Endothelial cell of umbilical vein (primary cell): ENCODE data around the gene CTNNA2. TPM values are rescaled to one million over a fixed set of nuclear protein-coding genes. Genes with fewer than 3 reads are reported as not detected.

Source experiments
- BruUV-seq: library from RNA; stranded (reverse); fragments of 400-500 nt; replicated peaks from 2 replicates; lab custom pipeline; 2021; lab: Mats Ljungman, UMichigan
- CTCF ChIA-PET: fragments of 300-600, 350-600 bp; sonication (Branson Sonifier 250); formaldehyde crosslinking; loops from one replicate; lab custom pipeline; 2021; ENCODE audit warnings: antibody characterized with exemption, inconsistent platforms; lab: Charles Lee
- POLR2A ChIA-PET: fragments of 300-600, 350-600 bp; sonication (Branson Sonifier 250); formaldehyde crosslinking; loops from one replicate; lab custom pipeline; 2021; ENCODE audit warnings: antibody characterized with exemption, inconsistent platforms; lab: Charles Lee
- DNase-seq: peaks from one replicate; pipeline ENCODE4 v3.0.0-alpha.2; 2011; ENCODE audit warnings: low read depth, low spot score
- FAIRE-seq: peaks from 2 replicates; lab custom pipeline; 2011; peaks lifted over from hg19 to GRCh38; lab: Jason Lieb, UNC
- H2AFZ ChIP-seq: 2 replicates; pipeline ENCODE4 v1.6.0; 2012; ENCODE audit warnings: low read depth, low read length, control low read depth, inconsistent platforms
- H3K27ac ChIP-seq: 2 replicates; pipeline ENCODE4 v1.5.1; 2011; ENCODE audit warnings: low read depth, mild to moderate bottlenecking, control low read depth, low read length, moderate library complexity; ENCODE audit not compliant: insufficient read depth
- H3K27me3 ChIP-seq, 2 experiments: 2 replicates each; pipeline versions ENCODE4 v1.6.0 to v1.6.1; 2011; ENCODE audit warnings: low read length in 2 of 2, mixed read lengths in 1 of 2; ENCODE audit not compliant: control insufficient read depth in 2 of 2, insufficient read depth in 2 of 2
- H3K36me3 ChIP-seq, 2 experiments: 2 replicates in 1 of 2; 3 replicates in 1 of 2; pipeline ENCODE4 v1.5.1; 2011; ENCODE audit warnings: low read length in 2 of 2, mild to moderate bottlenecking in 1 of 2, moderate library complexity in 1 of 2; ENCODE audit not compliant: control insufficient read depth in 2 of 2, insufficient read depth in 2 of 2; ENCODE audit errors: extremely low read depth in 1 of 2
- H3K4me1 ChIP-seq: 3 replicates; pipeline ENCODE4 v1.5.1; 2011; ENCODE audit warnings: mild to moderate bottlenecking, low read length; ENCODE audit not compliant: control insufficient read depth, insufficient read depth; ENCODE audit errors: extremely low read depth
- H3K4me2 ChIP-seq: 2 replicates; pipeline ENCODE4 v1.6.1; 2011; ENCODE audit warnings: low read length, control low read depth, mixed read lengths; ENCODE audit not compliant: insufficient read depth
- H3K4me3 ChIP-seq, 3 experiments: fragments of 200-600 bp in 1 of 3; sonication (generic), shearing (Covaris generic) in 1 of 3; replicated peaks in 1 of 3; 2 replicates each; pipeline ENCODE4 v1.5.1; 2011 to 2016; ENCODE audit warnings: control low read depth in 3 of 3, low read length in 3 of 3, mild to moderate bottlenecking in 2 of 3, inconsistent platforms in 1 of 3, low read depth in 1 of 3, moderate library complexity in 1 of 3; ENCODE audit not compliant: insufficient read depth in 1 of 3
- H3K79me2 ChIP-seq: 2 replicates; pipeline ENCODE4 v1.6.0; 2012; ENCODE audit warnings: low read length, inconsistent platforms; ENCODE audit not compliant: control insufficient read depth, insufficient read depth
- H3K9ac ChIP-seq: replicated peaks from 2 replicates; pipeline ENCODE3; 2011; ENCODE audit warnings: low read length, control low read depth; ENCODE audit not compliant: insufficient read depth; ENCODE audit errors: extremely low read depth
- H3K9me1 ChIP-seq: replicated peaks from 3 replicates; pipeline ENCODE4 v1.6.0; 2011; ENCODE audit warnings: mild to moderate bottlenecking, low read length; ENCODE audit not compliant: control insufficient read depth, insufficient read depth; ENCODE audit errors: extremely low read depth
- H3K9me3 ChIP-seq: replicated peaks from 2 replicates; pipeline ENCODE4 v1.5.1; 2012; ENCODE audit warnings: low read length, inconsistent platforms; ENCODE audit not compliant: control insufficient read depth, insufficient read depth
- H4K20me1 ChIP-seq: replicated peaks from 2 replicates; pipeline ENCODE3; 2011; ENCODE audit warnings: mild to moderate bottlenecking, low read length; ENCODE audit not compliant: control insufficient read depth, insufficient read depth; ENCODE audit errors: extremely low read depth
- EZH2 ChIP-seq: IDR thresholded peaks from 2 replicates; pipeline ENCODE4 v1.6.1; 2012; ENCODE audit warnings: borderline replicate concordance, low read depth, mild to moderate bottlenecking, moderate library complexity, low read length, inconsistent platforms; ENCODE audit not compliant: severe bottlenecking
- FOS ChIP-seq: IDR thresholded peaks from 2 replicates; pipeline ENCODE4 v1.6.1; 2011; ENCODE audit warnings: mild to moderate bottlenecking, low read length, moderate library complexity, borderline replicate concordance; ENCODE audit not compliant: insufficient read depth
- GATA2 ChIP-seq: IDR thresholded peaks from 2 replicates; pipeline ENCODE4 v1.7.0; 2011; ENCODE audit warnings: low read depth, mild to moderate bottlenecking, moderate library complexity, mixed read lengths, low read length; ENCODE audit not compliant: insufficient read length, insufficient read depth
- JUN ChIP-seq: IDR thresholded peaks from 2 replicates; pipeline ENCODE4 v1.6.1; 2011; ENCODE audit warnings: borderline replicate concordance, low read depth; ENCODE audit not compliant: insufficient read length, insufficient read depth
- MYC ChIP-seq: IDR thresholded peaks from one replicate; pipeline ENCODE4 v1.6.1; 2011; ENCODE audit warnings: mild to moderate bottlenecking, low read depth, low read length
- POLR2A ChIP-seq: IDR thresholded peaks from 2 replicates; pipeline ENCODE4 v1.6.1; 2012; ENCODE audit warnings: low read depth, mild to moderate bottlenecking, control low read depth, low read length
- POLR2AphosphoS5 ChIP-seq: IDR thresholded peaks from 2 replicates; pipeline ENCODE4 v1.6.1; 2012; ENCODE audit warnings: low read depth, mild to moderate bottlenecking, control low read depth, low read length, moderate library complexity; ENCODE audit not compliant: insufficient read depth
- dilution Hi-C: fragments of 300-500 bp; cut with MboI; formaldehyde crosslinking; loops from one replicate; pipeline ENCODE4 v1.15.0; 2019; ENCODE audit warnings: low sequenced_read_pairs; ENCODE audit not compliant: extremely low pct_ligation_motif_present
- intact Hi-C: fragments of 100-400 bp; cut with micrococcal nuclease; formaldehyde crosslinking; loops from one replicate; pipeline ENCODE4 v1.10.0; 2022
- polyA plus RNA-seq, 4 experiments: library from polyadenylated mRNA; depleted of rRNA in 3 of 4; stranded (reverse) in 3 of 4; unstranded in 1 of 4; fragments of >200 nt; gene quantifications; 2 replicates each; pipeline versions ENCODE4 v1.2.1 to v1.2.3, GENCODE V29; 2011 to 2012; ENCODE audit warnings: missing spikeins in 1 of 4
- total RNA-seq: library from RNA; stranded (reverse); gene quantifications from 2 replicates; pipeline ENCODE4 v1.2.3, GENCODE V29; 2021
- TF ChIP-seq, protein P1 (sequence below), 2 donors: IDR thresholded peaks; 1 replicate in 1 of 2; 2 replicates in 1 of 2; pipeline ENCODE4 v1.5.1; 2011; ENCODE audit warnings: low read length in 2 of 2, mild to moderate bottlenecking in 2 of 2, moderate library complexity in 2 of 2, control low read depth in 1 of 2, inconsistent platforms in 1 of 2, low read depth in 1 of 2; ENCODE audit not compliant: insufficient read depth in 1 of 2; ENCODE audit errors: extremely low read depth in 1 of 2
- TF ChIP-seq, protein P2 (sequence below): IDR thresholded peaks from 2 replicates; pipeline ENCODE4 v1.6.1; 2011; ENCODE audit not compliant: insufficient read depth, insufficient read length

Gene CTNNA2
- total and polyA plus RNA-seq, 2 donors (not counting 3 experiments of a cell fraction or from before 2014, with no cell fraction given) = not detected

- POLR2A ChIA-PET = no interaction called here
- Histone ChIP-seq H3K4me3 (no peak overlapping the region), H4K20me1 (no peaks in the 10 kb centered on the region), H3K9me3 (peaks cover 10% of the 10 kb centered on the region), H3K36me3 (no peaks in the 10 kb centered on the region), H3K79me2 (no peaks in the 10 kb centered on the region), H3K4me1 (no peaks in the 10 kb centered on the region), H3K27me3 (no peaks in the 10 kb centered on the region), H3K9me1 (no peaks in the 10 kb centered on the region), H3K27ac (no peak overlapping the region), H2AFZ (no peak overlapping the region), H3K9ac (no peak overlapping the region), H3K4me2 (no peak overlapping the region)
- TF ChIP-seq JUN (no peak), GATA2 (no peak), POLR2A (no peak), POLR2AphosphoS5 (no peak)
- TF ChIP-seq, protein P1, sequence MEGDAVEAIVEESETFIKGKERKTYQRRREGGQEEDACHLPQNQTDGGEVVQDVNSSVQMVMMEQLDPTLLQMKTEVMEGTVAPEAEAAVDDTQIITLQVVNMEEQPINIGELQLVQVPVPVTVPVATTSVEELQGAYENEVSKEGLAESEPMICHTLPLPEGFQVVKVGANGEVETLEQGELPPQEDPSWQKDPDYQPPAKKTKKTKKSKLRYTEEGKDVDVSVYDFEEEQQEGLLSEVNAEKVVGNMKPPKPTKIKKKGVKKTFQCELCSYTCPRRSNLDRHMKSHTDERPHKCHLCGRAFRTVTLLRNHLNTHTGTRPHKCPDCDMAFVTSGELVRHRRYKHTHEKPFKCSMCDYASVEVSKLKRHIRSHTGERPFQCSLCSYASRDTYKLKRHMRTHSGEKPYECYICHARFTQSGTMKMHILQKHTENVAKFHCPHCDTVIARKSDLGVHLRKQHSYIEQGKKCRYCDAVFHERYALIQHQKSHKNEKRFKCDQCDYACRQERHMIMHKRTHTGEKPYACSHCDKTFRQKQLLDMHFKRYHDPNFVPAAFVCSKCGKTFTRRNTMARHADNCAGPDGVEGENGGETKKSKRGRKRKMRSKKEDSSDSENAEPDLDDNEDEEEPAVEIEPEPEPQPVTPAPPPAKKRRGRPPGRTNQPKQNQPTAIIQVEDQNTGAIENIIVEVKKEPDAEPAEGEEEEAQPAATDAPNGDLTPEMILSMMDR (IDR thresholded peaks at IDR 0.05; ENCODE audit: extremely low read depth in 1 of 2, insufficient read depth in 1 of 2, low read depth in 1 of 2, low read length in 2 of 2) = no peak
- dilution Hi-C loops (no loop called here), intact Hi-C loops (no loop called here)
- no peak for FAIRE-seq
- DNase-seq = no peak
- BruUV-seq = no TSS peak
- CTCF ChIA-PET = no interaction called here
Observed at GRCh38 chr2:80256782-80257167, 743.9 kb downstream of the CTNNA2 start.

- Histone ChIP-seq H3K79me2 (no peaks in the 10 kb centered on the region), H3K27ac (no peak overlapping the region), H2AFZ (no peak overlapping the region), H4K20me1 (no peaks in the 10 kb centered on the region), H3K4me2 (no peak overlapping the region), H3K36me3 (no peaks in the 10 kb centered on the region), H3K4me3 (no peak overlapping the region), H3K27me3 (no peaks in the 10 kb centered on the region), H3K9me1 (no peaks in the 10 kb centered on the region), H3K9ac (no peak overlapping the region), H3K9me3 (peaks cover 10% of the 10 kb centered on the region), H3K4me1 (no peaks in the 10 kb centered on the region)
- CTCF ChIA-PET = no interaction called here
- dilution Hi-C loops (no loop called here), intact Hi-C loops (no loop called here)
- no TSS peak for BruUV-seq
- TF ChIP-seq JUN (no peak), POLR2A (no peak), POLR2AphosphoS5 (no peak), FOS (no peak), MYC (no peak), EZH2 (no peak), GATA2 (no peak)
- TF ChIP-seq, protein P1 (IDR thresholded peaks at IDR 0.05; ENCODE audit: extremely low read depth in 1 of 2, insufficient read depth in 1 of 2, low read depth in 1 of 2, low read length in 2 of 2) = no peak
- TF ChIP-seq, protein P2, sequence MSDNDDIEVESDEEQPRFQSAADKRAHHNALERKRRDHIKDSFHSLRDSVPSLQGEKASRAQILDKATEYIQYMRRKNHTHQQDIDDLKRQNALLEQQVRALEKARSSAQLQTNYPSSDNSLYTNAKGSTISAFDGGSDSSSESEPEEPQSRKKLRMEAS = no peak
- POLR2A ChIA-PET = no interaction called here
- DNase-seq (no peak), FAIRE-seq (no peak)
Observed at GRCh38 chr2:80257450-80257849, 744.6 kb downstream of the CTNNA2 start.
